WTC11 (cell line): ENCODE data around the gene CRB1. TPM values are rescaled to one million over a fixed set of nuclear protein-coding genes. Genes with fewer than 3 reads are reported as not detected.

Experiments
- ATAC-seq: fragments of 200-7000 bp; cut with Tn5 transposase; 2 replicates; pipeline ENCODE4 v1.10.0; 2021; ENCODE audit warnings: mild to moderate bottlenecking, moderate library complexity
- CTCF ChIA-PET: fragments of 300-600 bp; sonication (Branson Sonifier 250); formaldehyde crosslinking; loops from one replicate; lab custom pipeline; 2021; ENCODE audit warnings: antibody characterized with exemption; lab: Charles Lee
- POLR2A ChIA-PET: fragments of 350-600 bp; sonication (Branson Sonifier 250); formaldehyde crosslinking; loops from one replicate; lab custom pipeline; 2021; ENCODE audit warnings: antibody characterized with exemption; lab: Charles Lee
- DNase-seq: peaks from one replicate; pipeline ENCODE4 v3.0.0; 2021; ENCODE audit warnings: low spot score
- H3K27ac Mint-ChIP-seq: 2 replicates; pipeline ENCODE4 v1.8.0; 2021; ENCODE audit warnings: mixed read lengths
- H3K27me3 Mint-ChIP-seq: 2 replicates; pipeline ENCODE4 v1.8.0; 2021; ENCODE audit warnings: low read depth, mild to moderate bottlenecking, moderate library complexity, mixed read lengths
- H3K36me3 Mint-ChIP-seq: 2 replicates; pipeline ENCODE4 v1.8.0; 2021; ENCODE audit warnings: mixed read lengths
- H3K4me1 Mint-ChIP-seq: 2 replicates; pipeline ENCODE4 v1.8.0; 2022; ENCODE audit warnings: mixed read lengths
- H3K4me3 Mint-ChIP-seq: 2 replicates; pipeline ENCODE4 v1.8.0; 2021; ENCODE audit warnings: mild to moderate bottlenecking, moderate library complexity, mixed read lengths
- H3K9me3 Mint-ChIP-seq: 2 replicates; pipeline ENCODE4 v1.8.0; 2021; ENCODE audit warnings: mixed read lengths
- AR ChIP-seq: fragments of 250-450 bp; sonication (Bioruptor Pico); IDR thresholded peaks from 2 replicates; pipeline ENCODE4 v1.9.0; 2021; ENCODE audit warnings: mild to moderate bottlenecking
- ATF6 ChIP-seq: sonication (generic); formaldehyde crosslinking; IDR thresholded peaks from 2 replicates; pipeline ENCODE4 v1.8.1; 2023; ENCODE audit warnings: mild to moderate bottlenecking, missing genetic modification reagents
- E2F1 ChIP-seq: sonication (generic); formaldehyde crosslinking; IDR thresholded peaks from 2 replicates; pipeline ENCODE4 v1.8.0; 2022; ENCODE audit warnings: mild to moderate bottlenecking, missing genetic modification reagents
- ELF4 ChIP-seq: sonication (generic); formaldehyde crosslinking; IDR thresholded peaks from 2 replicates; pipeline ENCODE4 v1.8.1; 2022; ENCODE audit warnings: low read depth, mild to moderate bottlenecking, moderate library complexity, missing genetic modification reagents
- EMX1 ChIP-seq: fragments of 250-450 bp; sonication (Bioruptor Pico); IDR thresholded peaks from 2 replicates; pipeline ENCODE4 v1.8.0; 2021; ENCODE audit warnings: mild to moderate bottlenecking
- FOXP1 ChIP-seq: sonication (generic); formaldehyde crosslinking; IDR thresholded peaks from 2 replicates; pipeline ENCODE4 v1.8.0; 2022; ENCODE audit warnings: missing genetic modification reagents, mild to moderate bottlenecking, moderate library complexity, borderline replicate concordance
- FOXP4 ChIP-seq: sonication (generic); formaldehyde crosslinking; IDR thresholded peaks from 2 replicates; pipeline ENCODE4 v1.8.0; 2022; ENCODE audit warnings: mild to moderate bottlenecking, missing genetic modification reagents
- HMGA2 ChIP-seq: fragments of 250-450 bp; sonication (Bioruptor Pico); IDR thresholded peaks from 2 replicates; pipeline ENCODE4 v1.4.0; 2021; ENCODE audit warnings: mild to moderate bottlenecking, moderate library complexity
- RORB ChIP-seq: fragments of 250-450 bp; sonication (Bioruptor Pico); IDR thresholded peaks from 2 replicates; pipeline ENCODE4 v1.9.0; 2021; ENCODE audit warnings: mild to moderate bottlenecking
- SOX15 ChIP-seq: fragments of 250-450 bp; sonication (Bioruptor Pico); IDR thresholded peaks from 2 replicates; pipeline ENCODE4 v1.9.0; 2021; ENCODE audit warnings: mild to moderate bottlenecking
- SP1 ChIP-seq: sonication (generic); formaldehyde crosslinking; conservative IDR thresholded peaks from 2 replicates; pipeline ENCODE4 v1.8.1; 2022; ENCODE audit warnings: missing genetic modification reagents
- STAT6 ChIP-seq: sonication (generic); formaldehyde crosslinking; conservative IDR thresholded peaks from 2 replicates; pipeline ENCODE4 v1.8.1; 2023; ENCODE audit warnings: mild to moderate bottlenecking, low read depth, missing genetic modification reagents, moderate library complexity
- TEAD4 ChIP-seq: sonication (generic); formaldehyde crosslinking; IDR thresholded peaks from 2 replicates; pipeline ENCODE4 v1.8.0; 2022; ENCODE audit warnings: mild to moderate bottlenecking, missing genetic modification reagents
- USF1 ChIP-seq: sonication (generic); formaldehyde crosslinking; IDR thresholded peaks from 2 replicates; pipeline ENCODE4 v1.8.0; 2022; ENCODE audit warnings: mild to moderate bottlenecking, missing genetic modification reagents
- ZNF121 ChIP-seq: sonication (generic); formaldehyde crosslinking; IDR thresholded peaks from 2 replicates; pipeline ENCODE4 v1.8.0; 2023; ENCODE audit warnings: missing genetic modification reagents
- ZNF138 ChIP-seq: sonication (generic); formaldehyde crosslinking; conservative IDR thresholded peaks from 2 replicates; pipeline ENCODE4 v1.8.1; 2022; ENCODE audit warnings: mild to moderate bottlenecking, moderate library complexity, missing genetic modification reagents
- ZNF281 ChIP-seq: sonication (generic); formaldehyde crosslinking; IDR thresholded peaks from 2 replicates; pipeline ENCODE4 v1.8.0; 2023; ENCODE audit warnings: mild to moderate bottlenecking, missing genetic modification reagents
- ZNF416 ChIP-seq: fragments of 250-450 bp; sonication (Bioruptor Pico); IDR thresholded peaks from 2 replicates; pipeline ENCODE4 v1.9.0; 2021; ENCODE audit warnings: mild to moderate bottlenecking, inconsistent platforms
- total RNA-seq: library from RNA; stranded (reverse); gene quantifications from 3 replicates; pipeline ENCODE4 v1.2.3, GENCODE V29; 2021

The CRB1 gene
- total RNA-seq, 1 experiment from 2014 or later, result 0.11 TPM

GRCh38 chr1:197360068-197360467 lies 92.0 kb downstream of the CRB1 start:
- H3K9me3 Mint-ChIP-seq, result no peaks in the 10 kb centered on the region
- H3K27ac Mint-ChIP-seq, result no peak overlapping the region
- no peak overlapping the region for H3K4me3 Mint-ChIP-seq
- no peaks in the 10 kb centered on the region for H3K36me3 Mint-ChIP-seq
- DNase-seq (no peak), ATAC-seq (no peak)
- POLR2A ChIA-PET, result no interaction called here
- H3K27me3 Mint-ChIP-seq, result no peaks in the 10 kb centered on the region
- TF ChIP-seq ZNF281 (CRISPR knock-in tag) (no peak), ZNF121 (CRISPR knock-in tag) (no peak), HMGA2 (CRISPR knock-in tag) (no peak), TEAD4 (CRISPR knock-in tag) (no peak), E2F1 (no peak), STAT6 (no peak), FOXP4 (CRISPR knock-in tag) (no peak), SOX15 (CRISPR knock-in tag) (no peak), ELF4 (CRISPR knock-in tag) (no peak), SP1 (no peak), FOXP1 (CRISPR knock-in tag) (no peak), EMX1 (CRISPR knock-in tag) (no peak), USF1 (CRISPR knock-in tag) (no peak), RORB (no peak), AR (CRISPR knock-in tag) (no peak), ZNF416 (CRISPR knock-in tag) (no peak), ZNF138 (CRISPR knock-in tag) (no peak), ATF6 (CRISPR knock-in tag) (no peak)
- CTCF ChIA-PET, result no interaction called here
- no peaks in the 10 kb centered on the region for H3K4me1 Mint-ChIP-seq
